Loucy (cell line): ENCODE results near the gene MPZL1.

Source experiments
- H2AFZ ChIP-seq: fragments of 200-600 bp; sonication (generic); 2 replicates; pipeline ENCODE4 v1.6.0; 2016; ENCODE audit warnings: antibody characterized with exemption, mild to moderate bottlenecking, low read length, moderate library complexity
- H3F3A ChIP-seq: fragments of 200-600 bp; 2 replicates; pipeline ENCODE4 v1.6.0; 2016; ENCODE audit warnings: antibody characterized with exemption, low read depth, mild to moderate bottlenecking
- H3K27me3 ChIP-seq: fragments of 200-600 bp; sonication (generic); 2 replicates; pipeline ENCODE4 v1.6.1; 2014; ENCODE audit warnings: low read length, mild to moderate bottlenecking; ENCODE audit not compliant: insufficient read depth, poor library complexity, severe bottlenecking
- H3K36me3 ChIP-seq: fragments of 200-600 bp; sonication (generic); 2 replicates; pipeline ENCODE4 v1.6.1; 2016; ENCODE audit warnings: low read length; ENCODE audit not compliant: insufficient read depth
- H3K4me1 ChIP-seq: fragments of 200-600 bp; sonication (generic); 2 replicates; pipeline ENCODE4 v1.5.1; 2014; ENCODE audit warnings: low read length, mild to moderate bottlenecking; ENCODE audit not compliant: insufficient read depth, poor library complexity, severe bottlenecking
- H3K4me2 ChIP-seq: fragments of 200-600 bp; sonication (generic); 2 replicates; pipeline ENCODE4 v1.6.0; 2014; ENCODE audit warnings: antibody characterized with exemption, low read length, low read depth, mild to moderate bottlenecking; ENCODE audit not compliant: poor library complexity, severe bottlenecking
- H3K4me3 ChIP-seq: fragments of 200-600 bp; sonication (generic); 2 replicates; pipeline ENCODE4 v1.5.1; 2014; ENCODE audit warnings: low read length, mild to moderate bottlenecking, mixed read lengths; ENCODE audit not compliant: poor library complexity, severe bottlenecking
- H3K79me2 ChIP-seq: fragments of 200-600 bp; sonication (generic); 2 replicates; pipeline ENCODE4 v1.6.1; 2014; ENCODE audit warnings: low read length; ENCODE audit not compliant: insufficient read depth
- H3K9ac ChIP-seq: fragments of 200-600 bp; sonication (generic); 2 replicates; pipeline ENCODE4 v1.6.0; 2014; ENCODE audit warnings: mild to moderate bottlenecking, low read depth, low read length, moderate library complexity; ENCODE audit not compliant: poor library complexity, severe bottlenecking
- H3K9me2 ChIP-seq: fragments of 200-600 bp; sonication (generic); replicated peaks from 2 replicates; pipeline ENCODE4 v1.6.1; 2016; ENCODE audit warnings: low read depth, low read length, mixed read lengths
- H3K9me3 ChIP-seq: fragments of 200-600 bp; sonication (generic); 2 replicates; pipeline ENCODE4 v1.6.1; 2014; ENCODE audit warnings: mild to moderate bottlenecking, antibody characterized with exemption, low read length, low read depth; ENCODE audit not compliant: insufficient read depth
- H4K20me1 ChIP-seq: fragments of 200-600 bp; sonication (generic); 2 replicates; pipeline ENCODE4 v1.6.0; 2014; ENCODE audit warnings: antibody characterized with exemption, low read length, mild to moderate bottlenecking; ENCODE audit not compliant: insufficient read depth, poor library complexity, severe bottlenecking
- CTCF ChIP-seq: fragments of 200-600 bp; sonication (generic); conservative IDR thresholded peaks from 2 replicates; pipeline ENCODE4 v1.5.1; 2014; ENCODE audit warnings: mild to moderate bottlenecking, antibody characterized with exemption, low read length
- EZH2phosphoT487 ChIP-seq: fragments of 200-600 bp; IDR thresholded peaks from 2 replicates; pipeline ENCODE4 v1.6.1; 2018; ENCODE audit warnings: antibody characterized with exemption, mild to moderate bottlenecking, moderate library complexity, borderline replicate concordance

Gene MPZL1

DNA sequence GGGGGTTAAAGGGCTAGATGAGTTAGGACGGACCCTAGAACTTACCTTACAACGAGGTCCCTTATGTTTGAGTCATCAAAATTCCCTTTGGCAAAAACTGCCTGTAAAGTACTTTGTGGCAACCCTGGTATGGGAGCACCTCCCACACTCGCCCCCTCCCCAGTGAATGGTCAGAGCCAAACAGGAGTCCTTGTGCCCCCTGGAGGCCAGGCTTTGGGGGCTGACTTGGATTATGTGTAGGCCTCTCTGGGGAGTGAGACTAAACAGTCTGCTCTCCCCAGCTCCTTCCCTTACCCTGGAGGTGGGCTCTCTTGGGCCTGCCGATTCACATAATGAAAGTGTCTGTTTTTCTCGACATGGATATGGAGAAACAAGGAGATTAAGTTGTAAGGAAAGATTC is 110.9 kb downstream of the MPZL1 start:
- no peak overlapping the region for H3K4me2 ChIP-seq
- no peaks in the 10 kb centered on the region for H3K9me2 ChIP-seq
- no peaks in the 10 kb centered on the region for H4K20me1 ChIP-seq
- peaks cover 7% of the 10 kb centered on the region for H3K4me1 ChIP-seq
- H2AFZ ChIP-seq, result no peak overlapping the region
- H3K36me3 ChIP-seq, result no peaks in the 10 kb centered on the region
- H3K79me2 ChIP-seq, result no peaks in the 10 kb centered on the region
- no peaks in the 10 kb centered on the region for H3F3A ChIP-seq
- no peak for TF ChIP-seq EZH2phosphoT487
- TF ChIP-seq CTCF, result peak; percentile 38
- no peaks in the 10 kb centered on the region for H3K27me3 ChIP-seq
- H3K9ac ChIP-seq, result no peak overlapping the region
- no peaks in the 10 kb centered on the region for H3K9me3 ChIP-seq
- no peak overlapping the region for H3K4me3 ChIP-seq

GRCh38 chr1:167833904-167834303 is 112.1 kb downstream of the MPZL1 start:
- Histone ChIP-seq H3K27me3 (no peaks in the 10 kb centered on the region), H3K9me3 (no peaks in the 10 kb centered on the region), H4K20me1 (no peaks in the 10 kb centered on the region), H3K36me3 (no peaks in the 10 kb centered on the region), H3K4me3 (no peak overlapping the region), H3K9me2 (no peaks in the 10 kb centered on the region), H3K9ac (no peak overlapping the region), H3K4me1 (peaks cover 7% of the 10 kb centered on the region), H3F3A (no peaks in the 10 kb centered on the region), H3K79me2 (no peaks in the 10 kb centered on the region), H3K4me2 (no peak overlapping the region), H2AFZ (0 out of 2 replicates have a peak overlapping the region, but pooled peaks have one; percentile 15)
- no peak for TF ChIP-seq EZH2phosphoT487
- no peak for TF ChIP-seq CTCF

DNA sequence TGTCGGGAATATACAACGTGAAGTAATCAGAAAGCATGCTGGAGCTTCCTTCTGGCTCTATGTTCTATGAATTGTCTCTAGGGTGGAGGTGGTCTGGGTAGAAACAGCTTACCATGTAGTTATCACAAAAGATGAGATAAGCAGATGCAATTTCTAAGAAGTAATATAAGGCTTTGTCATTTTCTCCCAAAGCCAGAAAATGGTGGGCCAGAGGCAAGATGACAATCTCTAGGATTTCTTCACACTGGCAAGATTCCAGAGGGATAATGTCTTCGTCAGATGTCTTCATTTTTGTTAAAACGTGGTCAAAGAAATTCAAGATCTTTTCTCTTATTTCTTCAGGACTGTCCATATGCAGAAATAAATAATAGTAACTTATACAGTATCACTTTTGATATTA is 114.4 kb downstream of the MPZL1 start:
- H3K27me3 ChIP-seq, result no peaks in the 10 kb centered on the region
- no peak overlapping the region for H3K9ac ChIP-seq
- no peak overlapping the region for H2AFZ ChIP-seq
- H3K4me3 ChIP-seq, result no peak overlapping the region
- no peak overlapping the region for H3K4me2 ChIP-seq
- no peaks in the 10 kb centered on the region for H3K9me2 ChIP-seq
- no peaks in the 10 kb centered on the region for H3F3A ChIP-seq
- H3K36me3 ChIP-seq, result no peaks in the 10 kb centered on the region
- no peaks in the 10 kb centered on the region for H4K20me1 ChIP-seq
- no peaks in the 10 kb centered on the region for H3K9me3 ChIP-seq
- H3K79me2 ChIP-seq, result no peaks in the 10 kb centered on the region
- TF ChIP-seq CTCF, result no peak
- TF ChIP-seq EZH2phosphoT487, result no peak
- no peaks in the 10 kb centered on the region for H3K4me1 ChIP-seq
